Activated T-cell treated with anti-CD3 and anti-CD28 coated beads for 48 hours (primary cell): ENCODE data around the gene ADCK2.
"Not testable (repeated sequence)": the region's sequence is repeated elsewhere in the genome, so short reads cannot be mapped to it uniquely, and the experiment has no call there.

Experiments used
- DNase-seq: peaks from one replicate; pipeline ENCODE4 v3.0.0-alpha.2; 2020; ENCODE audit warnings: low read depth

ADCK2 gene

DNA sequence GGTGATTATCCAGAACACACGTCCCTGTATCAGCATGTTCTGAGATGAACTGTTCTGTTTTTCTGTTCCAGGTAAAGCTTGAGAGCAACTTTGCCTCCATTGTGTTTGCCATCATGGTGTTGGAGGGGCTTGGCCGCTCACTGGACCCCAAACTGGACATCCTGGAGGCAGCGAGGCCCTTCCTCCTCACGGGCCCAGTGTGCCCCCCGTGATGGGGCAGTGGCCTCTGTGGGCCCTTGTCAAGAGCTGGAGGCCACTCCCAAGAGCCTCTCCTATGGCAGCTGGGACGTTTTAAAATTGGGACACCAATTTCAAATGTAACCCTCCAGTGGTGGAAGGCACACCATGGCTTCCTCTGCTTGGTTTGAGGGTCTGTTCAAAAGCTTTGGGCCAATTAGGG, 21.8 kb downstream of the ADCK2 start:
- no peak for DNase-seq

DNA sequence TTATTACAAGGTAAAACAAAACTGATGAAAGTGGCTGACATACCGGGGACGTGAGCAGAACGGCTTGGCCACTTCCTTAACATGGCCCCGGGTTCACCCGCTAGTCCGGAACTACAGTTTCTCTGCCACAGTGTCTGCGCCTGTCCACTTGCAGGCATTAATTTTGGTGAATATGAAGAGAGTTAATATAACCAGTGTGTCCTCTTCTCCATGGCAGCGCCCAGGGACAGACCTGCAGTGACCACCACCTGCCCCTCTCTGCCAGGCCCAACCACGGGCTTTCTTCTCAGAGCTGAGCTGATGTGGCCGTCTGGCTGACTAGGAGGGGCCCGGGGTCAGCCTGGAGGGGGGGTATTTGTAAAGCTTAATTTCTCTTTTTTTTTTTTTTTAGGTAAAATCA, 22.6 kb downstream of the ADCK2 start:
- no peak for DNase-seq

DNA sequence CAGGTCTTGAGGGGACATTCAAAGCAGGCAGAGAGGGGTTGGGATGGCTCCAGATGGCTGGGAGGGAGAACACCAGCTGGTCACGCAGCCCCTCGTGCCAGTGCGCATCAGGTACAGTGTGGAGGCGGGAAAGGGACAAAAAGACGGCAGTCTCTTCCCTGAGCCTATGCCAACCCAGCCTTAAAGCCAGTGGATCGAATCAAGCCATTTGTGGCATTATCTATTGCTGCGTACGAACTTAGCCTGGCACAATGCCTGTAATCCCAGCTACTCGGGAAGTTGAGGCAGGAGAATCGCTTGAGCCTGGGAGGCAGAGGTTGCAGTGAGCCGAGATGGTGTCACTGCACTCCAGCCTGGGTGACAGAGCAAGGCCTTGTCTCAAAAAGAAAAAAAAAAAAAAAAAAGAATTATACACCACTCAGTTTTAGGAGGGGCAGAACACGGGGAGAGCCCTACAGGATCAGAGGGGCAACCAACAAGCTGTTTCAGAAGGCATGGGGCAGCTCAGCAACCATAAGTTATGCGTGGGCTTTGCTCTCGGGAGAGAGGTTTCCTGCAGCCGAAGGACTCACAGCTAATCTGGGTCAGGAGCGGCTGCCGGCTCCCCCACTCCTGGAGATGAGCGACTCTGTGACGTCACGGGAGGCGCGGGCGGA, 23.4 kb downstream of the ADCK2 start:
- peak; percentile 94 for DNase-seq

DNA sequence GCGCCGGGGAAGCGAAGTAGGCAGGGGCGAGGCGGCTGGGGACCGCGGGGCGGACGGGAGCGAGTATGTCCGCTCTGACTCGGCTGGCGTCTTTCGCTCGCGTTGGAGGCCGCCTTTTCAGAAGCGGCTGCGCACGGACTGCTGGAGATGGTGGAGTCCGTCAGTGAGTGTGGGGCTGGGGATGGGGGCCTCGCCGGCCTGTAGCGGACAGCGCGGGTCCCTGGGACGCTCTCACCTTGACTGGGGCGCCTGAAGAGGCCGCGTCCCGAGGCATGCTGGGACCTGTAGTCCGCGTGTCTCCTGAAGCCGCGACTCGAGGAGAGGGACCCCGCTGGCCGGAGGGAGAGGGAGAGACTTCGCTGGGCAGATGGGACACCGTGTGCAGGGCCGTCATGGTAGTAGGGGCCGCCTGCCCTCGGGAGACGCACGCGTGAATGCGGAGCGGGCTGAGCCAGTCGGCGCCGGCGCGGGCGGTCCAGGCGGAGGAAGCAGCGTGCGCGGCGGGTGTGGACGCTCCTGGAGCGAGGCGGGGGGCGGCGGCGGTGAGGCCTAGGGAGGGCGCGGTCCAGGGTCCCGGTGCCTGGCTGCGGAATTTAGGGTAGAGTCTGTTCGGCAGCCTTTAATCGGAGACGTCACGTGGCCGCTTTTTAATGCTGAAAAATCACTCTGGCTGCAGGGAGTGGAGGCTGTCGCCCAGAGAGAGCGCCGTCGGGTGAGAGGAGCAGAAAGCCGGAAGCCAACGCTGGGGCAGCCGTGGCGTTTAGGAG, 24.1 kb downstream of the ADCK2 start, which contains the start of gene NDUFB2:
Gene NDUFB2, plus strand, starts transcription at position 29 of the 767 bp plus-strand sequence. Its CDS starts 37 bp downstream, at position 66.
- peak; percentile 64 for DNase-seq

DNA sequence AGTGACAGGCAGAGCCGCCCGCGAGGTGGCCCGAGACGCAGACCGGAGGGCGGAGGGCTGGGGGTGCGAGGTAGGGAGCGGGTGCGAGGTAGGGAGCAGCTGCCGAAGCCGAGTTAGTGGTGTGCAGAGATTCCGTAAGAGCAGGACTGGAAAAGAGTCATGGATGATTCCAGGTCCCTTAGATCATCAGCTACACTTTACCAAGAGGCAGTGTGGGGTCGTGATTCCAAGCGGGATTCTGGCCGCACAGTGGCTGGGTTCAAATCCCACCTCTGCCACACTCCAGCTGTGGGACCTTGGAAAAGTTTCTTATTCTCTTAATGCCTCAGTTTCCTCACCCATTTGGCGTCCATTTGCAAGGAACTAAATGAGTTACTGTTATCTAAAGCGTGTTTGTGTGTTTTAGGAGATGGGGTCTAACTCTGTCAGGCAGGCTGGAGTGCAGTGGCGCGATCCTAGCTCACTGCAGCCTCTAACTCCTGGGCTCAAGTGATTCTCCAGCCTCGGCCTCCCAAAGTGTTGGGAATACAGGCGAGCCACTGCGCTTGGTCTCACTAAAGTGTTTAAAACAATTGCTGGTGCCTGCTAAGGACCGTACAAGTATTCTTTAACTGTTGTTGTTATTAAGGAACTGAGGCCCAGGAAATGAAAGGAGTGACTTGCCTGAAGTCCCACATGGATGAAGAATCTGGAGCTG, 24.9 kb downstream of the ADCK2 start:
- no peak for DNase-seq

DNA sequence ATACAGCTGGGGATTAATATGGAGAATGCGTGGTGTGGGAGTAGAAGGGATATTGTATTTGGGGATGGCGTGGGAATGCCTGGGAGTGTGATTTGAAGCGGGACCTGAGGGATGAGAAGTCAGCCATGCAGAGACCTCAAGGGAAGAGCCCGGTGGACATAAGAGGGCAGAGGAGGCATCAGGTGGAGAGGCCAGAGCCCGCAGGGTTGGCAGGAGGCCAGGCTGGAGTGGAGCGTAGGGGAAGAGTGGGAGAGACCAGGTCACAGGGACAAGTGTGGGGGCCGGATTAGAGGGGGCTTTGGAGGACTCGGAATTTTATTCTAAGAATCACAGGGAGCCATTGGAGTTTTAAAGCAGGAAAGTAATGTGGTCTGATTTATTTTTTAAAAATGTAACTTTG, 25.7 kb downstream of the ADCK2 start:
- DNase-seq, result no peak

DNA sequence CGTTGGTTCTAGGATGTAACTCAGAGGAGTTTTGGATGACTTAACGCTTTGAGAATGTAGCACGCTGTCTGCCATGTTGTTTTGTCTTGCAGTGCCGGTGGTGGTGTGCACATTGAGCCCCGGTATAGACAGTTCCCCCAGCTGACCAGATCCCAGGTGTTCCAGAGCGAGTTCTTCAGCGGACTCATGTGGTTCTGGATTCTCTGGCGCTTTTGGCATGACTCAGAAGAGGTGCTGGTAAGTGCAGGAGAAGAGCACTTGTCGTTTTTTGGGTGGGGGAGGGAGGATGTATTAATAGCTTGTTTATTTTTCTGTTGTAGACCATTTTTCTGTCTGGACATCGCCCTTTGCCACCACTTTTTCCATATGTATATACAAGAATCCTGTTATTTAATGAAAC, 30.0 kb downstream of the ADCK2 start:
- no peak for DNase-seq

DNA sequence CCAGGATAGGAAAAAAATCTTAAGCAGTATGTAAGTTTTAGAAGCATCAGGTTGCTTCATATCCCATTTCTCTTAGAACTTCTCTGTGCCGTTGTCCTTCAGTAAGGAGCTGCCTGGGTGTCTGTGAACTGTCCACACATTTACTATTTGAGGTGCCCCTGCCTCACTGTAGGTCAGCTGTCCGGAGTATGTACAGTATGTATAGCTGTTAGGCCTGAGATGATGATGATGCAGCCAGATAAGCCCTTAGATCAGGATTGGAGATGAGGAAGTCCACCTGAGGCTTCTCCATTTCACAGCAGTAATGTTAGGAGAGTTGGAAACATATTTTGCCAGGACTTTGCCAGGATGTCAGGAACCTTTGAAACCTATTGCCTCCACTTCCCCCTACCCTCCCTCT, 31.5 kb downstream of the ADCK2 start:
- DNase-seq, result no peak

DNA sequence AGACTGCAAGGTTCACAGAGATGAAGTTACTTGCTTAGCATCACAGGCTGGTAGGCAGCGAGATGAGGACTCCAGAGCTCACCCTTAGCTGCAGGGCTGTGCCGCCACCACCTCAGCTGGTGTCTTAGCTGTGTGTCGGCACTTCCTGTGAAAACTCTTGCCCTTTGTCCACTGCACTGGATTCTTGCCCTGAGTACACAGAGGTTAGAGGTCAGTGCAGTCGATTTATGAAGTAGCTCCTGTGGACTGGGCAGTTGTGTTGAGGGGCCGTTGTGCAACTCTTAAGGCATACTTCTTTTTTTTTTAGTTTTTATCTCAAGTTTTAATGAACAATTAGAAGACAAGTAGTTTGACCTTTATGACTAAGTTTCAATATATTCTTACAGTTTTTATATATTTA, 34.4 kb downstream of the ADCK2 start:
- DNase-seq, result no peak

DNA sequence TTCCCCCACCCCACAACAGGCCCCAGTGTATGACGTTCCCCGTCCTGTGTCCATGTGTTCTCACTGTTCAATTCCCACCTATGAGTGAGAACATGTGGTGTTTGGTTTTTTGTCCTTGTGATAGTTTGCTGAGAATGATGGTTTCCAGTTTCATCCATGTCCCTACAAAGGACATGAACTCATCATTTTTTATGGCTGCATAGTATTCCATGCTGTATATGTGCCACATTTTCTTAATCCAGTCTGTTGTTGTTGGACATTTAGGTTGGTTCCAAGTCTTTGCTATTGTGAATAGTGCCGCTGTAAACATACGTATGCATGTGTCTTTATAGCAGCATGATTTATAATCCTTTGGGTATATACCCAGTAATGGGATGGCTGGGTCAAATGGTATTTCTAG, 36.0 kb downstream of the ADCK2 start:
- DNase-seq, result not testable (repeated sequence)

DNA sequence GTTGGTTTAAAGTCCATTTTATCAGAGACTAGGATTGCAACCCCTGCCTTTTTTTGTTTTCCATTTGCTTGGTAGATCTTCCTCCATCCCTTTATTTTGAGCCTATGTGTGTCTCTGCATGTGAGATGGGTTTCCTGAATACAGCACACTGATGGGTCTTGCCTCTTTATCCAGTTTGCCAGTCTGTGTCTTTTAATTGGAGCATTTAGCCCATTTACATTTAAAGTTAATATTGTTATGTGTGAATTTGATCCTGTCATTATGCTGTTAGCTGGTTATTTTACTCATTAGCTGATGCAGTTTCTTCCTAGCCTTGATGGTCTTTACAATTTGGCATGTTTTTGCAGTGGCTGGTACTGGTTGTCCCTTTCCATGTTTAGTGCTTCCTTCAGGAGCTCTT, 39.6 kb downstream of the ADCK2 start:
- not testable (repeated sequence) for DNase-seq

DNA sequence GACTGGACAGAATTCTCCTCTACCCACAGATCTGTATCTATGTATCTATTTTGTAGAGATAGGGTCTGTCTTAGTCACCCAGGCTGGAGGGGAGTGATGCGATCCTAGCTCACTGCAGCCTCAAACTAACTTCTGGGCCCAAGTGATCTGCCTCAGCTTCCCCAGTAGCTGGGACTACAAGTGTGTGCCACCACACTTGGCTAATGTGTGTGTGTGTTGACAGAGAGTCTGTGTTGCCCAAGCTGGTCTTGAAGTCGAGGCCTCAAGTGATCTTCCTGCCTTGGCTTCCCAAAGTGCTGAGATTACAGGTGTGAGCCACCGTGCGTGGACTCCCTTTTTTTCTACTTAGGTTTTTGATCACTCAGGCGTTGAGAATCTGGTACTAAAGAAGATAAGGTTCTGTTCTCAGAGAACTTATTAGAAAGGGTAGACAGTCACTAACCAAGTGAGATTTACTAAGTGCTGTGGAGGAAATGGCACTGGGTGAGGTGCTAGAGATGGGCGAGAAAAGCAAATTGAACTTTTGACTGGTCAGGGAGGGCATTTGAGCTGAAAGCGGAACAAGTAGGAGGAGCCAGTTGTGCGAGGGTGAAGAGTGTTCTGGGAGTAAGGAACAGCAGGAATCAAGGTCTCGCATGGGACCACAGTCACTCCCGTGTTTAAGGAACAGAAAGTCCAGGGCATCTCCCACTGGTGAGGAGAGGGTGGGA, 41.7 kb downstream of the ADCK2 start:
- DNase-seq, result no peak

DNA sequence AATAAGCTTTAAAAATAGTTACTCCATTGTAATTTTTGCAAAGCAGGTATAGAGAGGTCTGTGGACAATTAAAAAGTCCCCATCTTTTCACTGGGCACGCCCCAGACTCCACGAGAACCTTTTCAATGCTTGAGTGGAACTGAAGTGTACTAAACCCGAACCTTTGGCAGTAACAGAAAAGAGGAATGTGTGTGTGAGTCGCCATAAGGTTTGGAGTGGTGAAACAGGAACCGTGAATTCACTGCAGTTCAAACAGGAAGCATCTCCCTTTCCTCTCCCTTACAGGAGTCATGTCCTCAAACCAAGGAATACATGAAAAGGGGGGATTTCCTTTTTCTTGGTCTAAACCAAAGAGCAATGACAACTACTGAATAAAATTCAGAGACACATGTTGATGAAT, 47.0 kb downstream of the ADCK2 start:
- DNase-seq, result no peak

DNA sequence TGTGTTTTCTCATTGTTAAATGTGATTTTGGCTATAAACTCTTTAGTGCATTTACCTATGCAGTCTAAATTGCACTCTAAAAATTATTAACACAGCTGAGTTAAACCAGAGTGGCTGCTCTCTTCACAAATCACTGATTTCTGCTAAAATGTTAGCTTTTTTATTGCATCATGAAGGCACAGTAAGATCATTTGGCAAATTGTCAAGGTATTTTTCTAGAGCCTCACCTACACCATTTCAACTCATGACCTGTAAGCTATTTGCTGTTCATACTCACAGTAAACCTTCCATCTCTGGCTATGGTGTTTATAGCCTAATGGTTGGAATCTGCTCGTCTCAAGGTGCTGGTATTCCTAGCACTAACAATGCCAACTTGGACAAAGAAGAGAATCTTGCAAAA, 49.5 kb downstream of the ADCK2 start:
- no peak for DNase-seq

DNA sequence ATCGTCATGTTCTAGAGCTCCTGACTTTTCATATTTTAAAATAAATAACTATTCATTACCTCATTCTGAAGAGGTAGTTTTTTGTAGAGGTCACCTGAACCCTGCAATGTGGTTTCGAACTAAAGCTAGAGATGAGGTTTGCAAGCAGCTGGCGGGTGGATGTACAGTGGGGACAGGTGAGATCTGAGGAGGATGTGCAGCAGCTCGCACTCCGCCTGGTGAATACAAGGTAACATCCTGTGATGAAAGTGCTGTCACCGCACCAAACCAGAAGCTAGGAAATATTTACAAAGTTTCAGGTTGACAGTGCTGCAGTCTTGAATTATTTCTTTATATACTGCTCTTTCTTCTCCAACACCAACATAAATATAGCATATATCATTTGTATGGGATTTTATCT, 50.3 kb downstream of the ADCK2 start:
- peak; percentile 11 for DNase-seq

DNA sequence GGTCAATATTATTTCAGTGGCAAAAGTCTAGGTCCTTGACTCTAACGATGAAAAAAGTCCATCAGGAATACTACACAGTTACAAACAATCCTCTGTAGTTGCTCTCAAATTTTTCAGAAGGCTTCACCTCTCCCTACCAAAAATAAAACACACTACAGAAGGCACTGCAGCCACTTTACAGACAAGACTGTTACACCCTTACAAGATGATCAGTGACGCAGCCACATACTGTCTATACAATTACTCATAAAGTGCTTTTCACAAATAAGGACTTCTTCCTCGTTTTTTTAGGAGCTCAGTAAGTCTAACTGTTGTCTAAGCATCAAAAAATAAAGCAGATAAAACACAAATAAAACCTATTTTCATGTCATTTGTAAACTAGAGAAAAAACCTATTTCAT, 50.8 kb downstream of the ADCK2 start:
- no peak for DNase-seq

DNA sequence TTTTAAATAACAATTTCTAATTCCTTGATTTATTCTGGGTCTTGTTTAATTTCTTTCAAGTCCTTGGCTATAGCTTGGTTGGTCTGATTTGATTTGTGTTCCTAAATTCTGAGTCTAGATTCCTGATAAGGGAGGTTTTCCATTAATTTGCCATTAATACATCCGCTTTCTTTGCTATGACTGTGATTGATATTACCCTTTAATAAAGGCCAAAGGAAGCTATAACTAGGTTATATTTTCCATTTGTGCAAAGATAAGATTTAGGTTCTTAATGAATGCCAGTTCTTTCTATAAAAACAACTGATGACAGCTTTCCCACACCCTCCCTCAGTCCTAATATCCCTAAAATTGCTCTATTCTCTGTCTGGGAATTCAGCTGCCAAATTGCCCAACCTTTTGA, 52.0 kb downstream of the ADCK2 start:
- no peak for DNase-seq

DNA sequence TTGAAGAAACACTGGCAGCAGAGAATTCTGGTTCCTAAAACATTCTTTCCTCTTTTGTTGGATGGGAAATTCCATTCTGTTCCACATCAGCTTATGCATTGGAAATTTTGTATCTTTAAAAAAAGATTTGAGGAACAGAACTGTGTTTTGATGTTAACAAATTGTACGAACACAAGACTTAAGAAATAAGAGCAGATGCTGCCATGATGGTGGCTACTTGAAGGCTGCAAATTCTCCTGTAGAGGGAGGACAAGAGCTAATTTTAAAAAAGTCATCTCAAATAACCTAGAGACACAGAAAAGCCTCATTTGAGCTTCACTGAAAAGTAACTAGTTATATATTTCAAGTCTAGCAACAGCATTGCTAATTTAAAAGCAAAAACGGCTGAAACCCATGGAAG, 53.5 kb downstream of the ADCK2 start:
- no peak for DNase-seq

DNA sequence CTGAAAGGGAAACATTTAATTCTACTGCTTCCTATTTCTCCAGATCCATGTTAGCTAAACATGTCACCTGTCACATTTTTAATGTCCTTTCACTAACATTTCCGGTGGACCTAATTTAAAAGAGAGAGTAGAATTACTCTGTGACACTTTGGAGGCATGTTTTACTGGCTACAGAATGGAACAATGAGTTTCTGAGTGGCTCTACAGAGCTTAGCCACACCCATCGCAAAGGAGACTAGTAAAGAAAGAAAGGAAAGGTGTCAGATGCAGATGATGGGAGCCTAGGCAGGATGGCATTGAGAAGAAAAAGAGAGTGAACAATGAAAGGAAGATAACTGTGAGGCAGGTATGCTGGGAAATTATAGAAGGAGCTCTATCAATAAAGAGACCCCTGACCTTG, 59.7 kb downstream of the ADCK2 start:
- DNase-seq, result no peak

DNA sequence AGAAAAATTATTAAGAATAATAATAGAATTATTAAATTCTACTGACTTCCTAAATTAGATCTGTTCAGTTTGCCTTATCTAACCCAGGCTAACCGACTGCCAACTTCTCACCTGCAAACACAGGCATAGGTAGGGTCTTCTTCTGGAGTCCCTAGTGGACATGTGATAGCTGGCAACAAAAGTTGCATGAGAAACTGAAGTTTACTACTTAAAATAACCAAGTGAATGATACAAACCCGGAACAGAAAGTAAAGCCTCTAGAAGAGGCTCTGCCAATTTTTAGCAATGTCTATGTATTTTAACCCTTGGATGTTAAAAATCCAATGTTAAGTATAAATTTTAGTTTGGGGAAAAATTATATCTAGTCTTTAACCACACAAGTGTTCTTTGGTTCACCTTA, 61.4 kb downstream of the ADCK2 start:
- no peak for DNase-seq

DNA sequence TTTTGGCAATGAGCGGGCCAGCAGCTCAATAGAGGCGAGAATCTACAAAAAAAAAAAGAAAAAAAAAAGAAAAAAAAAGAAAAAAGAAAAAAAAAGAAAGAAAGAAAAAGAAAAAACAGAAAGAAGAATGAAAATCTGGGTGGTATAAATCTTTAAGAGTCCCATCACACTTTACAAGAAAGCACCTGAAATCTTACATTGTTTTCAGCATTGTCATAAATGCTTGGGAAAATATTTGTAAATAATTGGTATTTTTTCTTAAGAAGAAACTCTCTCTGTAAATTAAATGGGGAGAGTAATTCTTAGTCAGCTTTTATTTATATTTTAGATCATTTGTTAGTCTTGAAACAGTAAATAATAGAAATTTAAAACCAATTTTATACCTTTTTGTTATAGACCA, 62.0 kb downstream of the ADCK2 start:
- DNase-seq, result no peak

DNA sequence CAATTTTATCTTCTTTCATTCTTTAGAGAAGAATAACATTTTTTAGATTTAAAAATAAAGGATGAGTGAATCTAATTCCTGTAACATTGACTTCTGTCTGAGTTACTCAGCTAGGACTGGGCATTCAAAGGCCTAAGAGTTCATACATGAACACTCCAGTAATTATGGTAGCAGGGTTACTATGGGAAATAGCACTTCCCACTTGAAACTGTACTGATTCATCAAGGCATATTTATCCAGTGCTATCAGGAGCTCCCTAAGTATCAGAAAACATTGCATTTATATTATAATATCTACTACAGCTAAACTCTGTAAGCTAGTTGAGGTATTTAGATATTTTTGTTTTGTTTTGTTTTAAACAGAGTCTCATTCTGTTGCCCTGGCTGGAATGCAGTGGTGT, 65.5 kb downstream of the ADCK2 start:
- no peak for DNase-seq

DNA sequence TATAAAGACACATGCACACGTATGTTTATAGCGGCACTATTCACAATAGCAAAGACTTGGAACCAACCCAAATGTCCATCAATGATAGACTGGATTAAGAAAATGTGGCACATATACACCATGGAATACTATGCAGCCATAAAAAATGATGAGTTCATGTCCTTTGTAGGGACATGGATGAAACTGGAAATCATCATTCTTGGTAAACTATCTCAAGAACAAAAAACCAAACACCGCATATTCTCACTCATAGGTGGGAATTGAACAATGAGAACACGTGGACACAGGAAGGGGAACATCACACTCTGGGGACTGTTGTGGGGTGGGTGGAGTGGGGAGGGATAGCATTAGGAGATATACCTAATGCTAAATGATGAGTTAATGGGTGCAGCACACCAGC, 70.5 kb downstream of the ADCK2 start:
- DNase-seq, result not testable (repeated sequence)
